ENCODE results near the gene TSPAN18.

The TSPAN18 gene

GRCh38 chr11:44711113-44711786, 15.5 kb upstream of the TSPAN18 start:
- no peak for ATAC-seq
- DNase-seq: no peak

GRCh38 chr11:44711787-44712608, 14.8 kb upstream of the TSPAN18 start:
- ATAC-seq: no peak
- no peak for DNase-seq

GRCh38 chr11:44713022-44713421, 13.7 kb upstream of the TSPAN18 start:
- ATAC-seq: no peak
- DNase-seq: no peak

- no peak for ATAC-seq
- no peak for DNase-seq
These were observed 10.5 kb upstream of the TSPAN18 start for GRCh38 chr11:44716256-44716655.

GRCh38 chr11:44718057-44718456, 8.7 kb upstream of the TSPAN18 start:
- ATAC-seq (no peak), DNase-seq (no peak)

- ATAC-seq: no peak
- no peak for DNase-seq
These were observed 8.0 kb upstream of the TSPAN18 start for GRCh38 chr11:44718612-44719390.

GRCh38 chr11:44725016-44725685, 1.6 kb upstream of the TSPAN18 start:
- DNase-seq (no peak), ATAC-seq (no peak)

- no peak for ATAC-seq
These were observed 942 bp upstream of the TSPAN18 start for GRCh38 chr11:44725757-44726282.

GRCh38 chr11:44727114-44727372, 281 bp downstream of the TSPAN18 start:
- DNase-seq: no peak

More at GRCh38 chr11:44725757-44726282, 942 bp upstream of the TSPAN18 start:
- peak; percentile 7 for DNase-seq

GRCh38 chr11:44727373-44728287, 868 bp downstream of the TSPAN18 start:
- peak; percentile 86 for DNase-seq
- peak; percentile 75 for ATAC-seq

More at GRCh38 chr11:44727114-44727372, 281 bp downstream of the TSPAN18 start:
- peak; percentile 10 for ATAC-seq

GRCh38 chr11:44728491-44728910, 1.7 kb downstream of the TSPAN18 start:
- ATAC-seq: no peak
- DNase-seq: no peak

- no peak for DNase-seq
- ATAC-seq: no peak
These were observed 2.3 kb downstream of the TSPAN18 start for GRCh38 chr11:44729063-44729462.

- DNase-seq (peak; percentile 17), ATAC-seq (peak; percentile 7)
These were observed 3.0 kb downstream of the TSPAN18 start for GRCh38 chr11:44729713-44730112.

- no peak for DNase-seq
- ATAC-seq: no peak
These were observed 4.0 kb downstream of the TSPAN18 start for GRCh38 chr11:44730775-44731174.

- ATAC-seq (no peak), DNase-seq (no peak)
These were observed 5.1 kb downstream of the TSPAN18 start for GRCh38 chr11:44731685-44732430.

- ATAC-seq (no peak), DNase-seq (no peak)
These were observed 5.8 kb downstream of the TSPAN18 start for GRCh38 chr11:44732564-44732963.

GRCh38 chr11:44733877-44734276, 7.1 kb downstream of the TSPAN18 start:
- DNase-seq (no peak), ATAC-seq (no peak)

GRCh38 chr11:44734843-44735381, 8.2 kb downstream of the TSPAN18 start:
- DNase-seq (no peak), ATAC-seq (no peak)

- no peak for DNase-seq
- no peak for ATAC-seq
These were observed 10.0 kb downstream of the TSPAN18 start for GRCh38 chr11:44736791-44737190.

All from stimulated activated naive CD8-positive, alpha-beta T cell treated with anti-CD3 and anti-CD28 coated beads, Interleukin-15, Interleukin-2, amounts not matched to agents 100 U/mL and 50 U/mL, for 24 hours (primary cell).